Stimulated activated CD8-positive, alpha-beta memory T cell treated with anti-CD3 and anti-CD28 coated beads, Interleukin-12 subunit alpha, Interleukin-12 subunit beta, amount 100 ng/mL, for 24 hours (primary cell): ENCODE results near the gene TTC34.
"Not testable (repeated sequence)": the region's sequence is repeated elsewhere in the genome, so short reads cannot be mapped to it uniquely, and the experiment has no call there.

Source experiments
- DNase-seq: peaks from one replicate; pipeline ENCODE4 v3.0.0-alpha.2; 2020; ENCODE audit errors: extremely low read depth

The TTC34 gene

GRCh38 chr1:2777424-2778219 lies 23.9 kb downstream of the TTC34 start:
- no peak for DNase-seq

- not testable (repeated sequence) for DNase-seq
These were observed 26.2 kb downstream of the TTC34 start for GRCh38 chr1:2775333-2775732.

GRCh38 chr1:2768052-2768451 lies 33.4 kb downstream of the TTC34 start:
- not testable (repeated sequence) for DNase-seq

- not testable (repeated sequence) for DNase-seq
These were observed 42.1 kb downstream of the TTC34 start for GRCh38 chr1:2759433-2759832.

GRCh38 chr1:2757519-2757918 lies 44.0 kb downstream of the TTC34 start:
- DNase-seq: not testable (repeated sequence)

- not testable (repeated sequence) for DNase-seq
These were observed 46.1 kb downstream of the TTC34 start for GRCh38 chr1:2755426-2755825.

GRCh38 chr1:2754597-2754996 lies 46.9 kb downstream of the TTC34 start:
- DNase-seq: not testable (repeated sequence)

- not testable (repeated sequence) for DNase-seq
These were observed 49.0 kb downstream of the TTC34 start for GRCh38 chr1:2752503-2752902.

- DNase-seq: not testable (repeated sequence)
These were observed 49.6 kb downstream of the TTC34 start for GRCh38 chr1:2751866-2752265.

- not testable (repeated sequence) for DNase-seq
These were observed 50.4 kb downstream of the TTC34 start for GRCh38 chr1:2750766-2751730.

GRCh38 chr1:2750041-2750680 lies 51.3 kb downstream of the TTC34 start:
- not testable (repeated sequence) for DNase-seq

GRCh38 chr1:2748626-2749025 lies 52.9 kb downstream of the TTC34 start:
- not testable (repeated sequence) for DNase-seq

GRCh38 chr1:2694796-2695195 lies 106.7 kb downstream of the TTC34 start:
- DNase-seq: not testable (repeated sequence)

GRCh38 chr1:2690180-2690579 lies 111.3 kb downstream of the TTC34 start:
- DNase-seq: not testable (repeated sequence)

GRCh38 chr1:2688336-2688665 lies 113.2 kb downstream of the TTC34 start:
- not testable (repeated sequence) for DNase-seq

- DNase-seq: not testable (repeated sequence)
These were observed 113.7 kb downstream of the TTC34 start for GRCh38 chr1:2687638-2688335.

- not testable (repeated sequence) for DNase-seq
These were observed 114.3 kb downstream of the TTC34 start for GRCh38 chr1:2687174-2687591.

- not testable (repeated sequence) for DNase-seq
These were observed 115.2 kb downstream of the TTC34 start for GRCh38 chr1:2686091-2686863.

GRCh38 chr1:2685671-2686070 lies 115.8 kb downstream of the TTC34 start:
- not testable (repeated sequence) for DNase-seq

GRCh38 chr1:2684878-2685277 lies 116.6 kb downstream of the TTC34 start:
- not testable (repeated sequence) for DNase-seq
